Omental fat pad (tissue), 4 donors: ENCODE data around the gene TMEM176A. TPM values are rescaled to one million over a fixed set of nuclear protein-coding genes. Genes with fewer than 3 reads are reported as not detected.

ENCODE experiments used
- ATAC-seq: fragments of 150-250 bp; one replicate; pipeline ENCODE4 v1.9.1; 2016; ENCODE audit warnings: mild to moderate bottlenecking, moderate library complexity; ENCODE audit not compliant: low FRiP score
- DNase-seq: peaks from one replicate; pipeline ENCODE4 v3.0.0-alpha.2; 2019; ENCODE audit warnings: low spot score
- total RNA-seq, 4 donors: library from RNA; depleted of rRNA; stranded (reverse); fragments of >200 nt; gene quantifications; one replicate each; pipeline ENCODE4 v1.1.0, GENCODE V29; 2016
- TF ChIP-seq, protein P1 (sequence below), 3 donors: fragments of 450-650 bp; IDR thresholded peaks; one replicate each; pipeline ENCODE4 v1.5.1; 2016 to 2017; ENCODE audit warnings: antibody characterized with exemption in 3 of 3, mild to moderate bottlenecking in 3 of 3, moderate library complexity in 2 of 3

Gene TMEM176A
- total RNA-seq, 4 donors from 2014 or later: 18.1 to 105 (median 48.6) TPM

GRCh38 chr7:150787321-150788281 is 13.0 kb upstream of the TMEM176A start:
- ATAC-seq: peak; percentile 10
- DNase-seq: no peak

DNA sequence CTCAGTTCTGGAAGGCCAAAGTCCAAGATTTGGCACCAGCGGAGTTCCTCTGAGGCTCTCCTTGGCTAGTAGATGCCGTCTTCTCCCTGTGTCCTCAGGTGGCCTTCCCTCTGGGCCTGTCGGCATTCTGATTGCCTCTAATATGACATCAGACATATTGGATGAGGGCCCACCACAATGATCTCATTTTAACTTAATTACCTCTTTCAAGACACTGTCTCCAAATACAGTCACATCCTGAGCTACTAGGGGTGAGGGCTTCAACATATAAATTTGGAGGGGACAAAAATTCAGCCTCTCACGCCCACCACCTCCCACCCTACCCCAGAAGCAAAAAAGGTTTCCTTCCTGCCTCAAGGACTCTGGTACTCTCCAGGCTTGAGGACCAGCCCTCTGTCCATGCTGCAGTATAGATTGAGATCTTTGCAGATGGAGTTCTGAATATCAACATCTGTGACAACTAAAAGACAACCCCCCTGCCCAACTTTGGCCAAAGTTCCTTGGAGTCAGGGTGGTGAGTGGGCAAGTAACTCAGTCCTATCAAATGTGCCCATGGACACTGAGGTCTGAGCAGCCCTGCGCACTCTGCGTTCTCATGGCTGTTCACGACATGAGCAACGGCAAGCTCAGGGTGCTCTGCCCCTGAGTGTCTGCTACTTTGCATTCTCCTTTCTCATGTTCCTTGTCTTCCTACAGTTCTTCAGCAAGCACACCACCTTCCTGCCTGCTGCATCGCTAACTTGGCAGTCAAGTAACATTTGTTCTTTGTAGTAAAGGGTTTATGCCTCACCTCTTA is 11.9 kb upstream of the TMEM176A start:
- TF ChIP-seq, protein P1, sequence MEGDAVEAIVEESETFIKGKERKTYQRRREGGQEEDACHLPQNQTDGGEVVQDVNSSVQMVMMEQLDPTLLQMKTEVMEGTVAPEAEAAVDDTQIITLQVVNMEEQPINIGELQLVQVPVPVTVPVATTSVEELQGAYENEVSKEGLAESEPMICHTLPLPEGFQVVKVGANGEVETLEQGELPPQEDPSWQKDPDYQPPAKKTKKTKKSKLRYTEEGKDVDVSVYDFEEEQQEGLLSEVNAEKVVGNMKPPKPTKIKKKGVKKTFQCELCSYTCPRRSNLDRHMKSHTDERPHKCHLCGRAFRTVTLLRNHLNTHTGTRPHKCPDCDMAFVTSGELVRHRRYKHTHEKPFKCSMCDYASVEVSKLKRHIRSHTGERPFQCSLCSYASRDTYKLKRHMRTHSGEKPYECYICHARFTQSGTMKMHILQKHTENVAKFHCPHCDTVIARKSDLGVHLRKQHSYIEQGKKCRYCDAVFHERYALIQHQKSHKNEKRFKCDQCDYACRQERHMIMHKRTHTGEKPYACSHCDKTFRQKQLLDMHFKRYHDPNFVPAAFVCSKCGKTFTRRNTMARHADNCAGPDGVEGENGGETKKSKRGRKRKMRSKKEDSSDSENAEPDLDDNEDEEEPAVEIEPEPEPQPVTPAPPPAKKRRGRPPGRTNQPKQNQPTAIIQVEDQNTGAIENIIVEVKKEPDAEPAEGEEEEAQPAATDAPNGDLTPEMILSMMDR (IDR thresholded peaks at IDR 0.05): no peak
- ATAC-seq (peak; percentile 63), DNase-seq (no peak)

More at GRCh38 chr7:150787321-150788281, 13.0 kb upstream of the TMEM176A start:
- TF ChIP-seq, protein P1 (IDR thresholded peaks at IDR 0.05): no peak

- TF ChIP-seq, protein P1 (IDR thresholded peaks at IDR 0.05): no peak
- ATAC-seq: no peak
- DNase-seq: no peak
These were observed 10.0 kb upstream of the TMEM176A start for GRCh38 chr7:150790416-150791075.

DNA sequence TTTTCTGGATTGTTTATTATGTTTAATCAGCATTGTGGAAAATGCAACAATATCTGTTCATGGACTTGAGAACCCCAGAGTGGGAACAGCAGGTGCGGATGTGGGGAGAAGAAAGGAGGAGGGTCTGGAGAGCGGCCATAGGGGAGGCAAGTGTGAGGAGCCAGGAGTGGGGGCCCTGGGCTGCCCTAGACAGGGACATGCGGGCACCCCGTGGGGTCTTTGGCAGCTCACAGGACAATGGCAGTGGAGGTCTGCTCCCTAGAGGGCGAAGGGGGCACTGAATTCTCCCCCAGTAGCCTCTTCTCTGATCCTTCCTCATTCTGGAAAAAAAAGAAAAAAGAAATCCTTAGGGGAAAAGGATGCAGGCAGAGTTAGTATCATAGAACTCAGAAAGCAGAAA is 9.3 kb upstream of the TMEM176A start:
- DNase-seq: no peak
- TF ChIP-seq, protein P1 (IDR thresholded peaks at IDR 0.05): no peak
- no peak for ATAC-seq

GRCh38 chr7:150791746-150792452 is 8.7 kb upstream of the TMEM176A start:
- DNase-seq (no peak), ATAC-seq (no peak)
- TF ChIP-seq, protein P1 (IDR thresholded peaks at IDR 0.05): no peak

GRCh38 chr7:150793569-150794238 is 6.9 kb upstream of the TMEM176A start:
- TF ChIP-seq, protein P1 (IDR thresholded peaks at IDR 0.05): no peak
- DNase-seq (no peak), ATAC-seq (no peak)
